HG03064 (cell line): ENCODE measurements around the gene TBC1D17.
A peak's percentile ranks its signal among the peaks of the same experiment; 100 is the strongest.

ENCODE experiments used
- ATAC-seq: cut with Tn5 transposase; IDR thresholded peaks from one replicate; pipeline ENCODE4 v1.9.1; 2021; ENCODE audit warnings: low read depth; ENCODE audit not compliant: unreplicated experiment

TBC1D17 gene

DNA sequence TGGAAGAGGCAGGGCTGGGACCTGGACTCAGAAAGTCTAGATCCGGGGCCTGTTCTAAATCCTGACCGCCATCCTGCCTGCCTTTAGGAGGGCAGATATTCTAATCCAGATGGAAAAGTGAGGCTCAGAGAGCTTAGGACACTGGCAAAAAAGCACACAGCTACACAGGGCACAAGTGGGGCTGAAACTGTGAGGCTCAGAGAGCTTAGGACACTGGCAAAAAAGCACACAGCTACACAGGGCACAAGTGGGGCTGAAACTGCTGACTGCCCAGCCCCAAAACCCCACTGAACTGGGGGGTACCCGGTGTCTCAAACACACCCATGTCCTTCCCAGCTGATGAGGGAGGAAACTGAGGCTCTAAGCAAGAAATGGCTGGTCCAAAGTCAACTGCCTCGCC is 2.3 kb upstream of the TBC1D17 start:
- ATAC-seq: no peak

DNA sequence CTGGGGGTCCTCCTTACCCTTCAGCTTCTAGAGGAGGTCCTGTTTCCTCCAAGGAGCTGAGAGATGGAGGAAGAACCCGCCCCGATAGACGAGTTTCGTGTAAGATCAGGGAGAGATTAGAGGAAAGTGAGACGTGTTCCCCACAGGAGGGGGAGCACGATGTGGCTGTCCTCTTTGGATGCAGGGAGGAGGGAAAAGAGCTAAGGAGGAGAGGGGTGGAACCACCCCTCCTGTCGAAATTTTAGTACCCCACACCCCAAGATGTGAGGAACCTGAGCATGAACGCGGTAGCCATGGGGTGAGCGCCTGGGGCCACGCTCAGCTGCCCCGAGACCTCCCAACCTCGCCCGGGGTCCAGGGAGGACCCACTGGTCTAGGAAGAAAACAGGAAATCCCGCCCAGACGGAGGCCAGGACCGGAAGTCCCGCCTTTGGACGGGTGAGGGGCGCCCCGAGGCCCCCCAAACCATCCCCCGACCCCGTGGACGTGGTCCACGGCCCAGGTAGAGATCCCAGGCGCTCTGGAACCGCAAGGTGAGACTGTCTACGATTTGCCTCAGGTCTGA is 1.6 kb upstream of the TBC1D17 start:
- ATAC-seq: no peak

DNA sequence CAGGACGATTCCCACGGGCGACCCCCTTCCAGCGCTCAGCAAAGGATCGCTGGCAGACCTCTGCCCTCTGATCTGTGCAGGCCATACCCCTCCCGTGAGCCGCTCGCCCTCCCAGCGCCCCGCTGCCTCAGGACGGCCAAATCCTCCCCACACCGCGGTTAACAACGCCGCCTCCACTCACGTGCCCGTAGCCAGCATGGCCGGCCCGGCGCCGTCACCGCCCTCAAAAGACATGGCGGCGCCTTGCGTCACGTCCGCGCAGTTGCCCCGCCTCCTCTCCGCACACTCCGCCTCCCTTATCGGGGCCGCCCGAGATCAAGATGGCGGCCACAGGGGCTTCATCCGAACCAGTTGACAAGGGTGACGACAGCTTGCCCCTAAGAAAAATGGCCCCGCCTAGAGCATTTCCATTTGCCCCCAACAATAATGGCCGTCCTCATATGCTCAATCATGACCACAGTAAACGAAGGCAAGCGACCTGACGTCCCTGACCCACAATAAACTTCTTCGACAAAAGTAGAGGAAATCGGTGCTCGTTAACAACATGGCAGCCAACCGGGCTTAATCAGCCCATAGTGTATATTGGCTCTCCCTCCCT is 981 bp upstream of the TBC1D17 start:
- peak; percentile 39 for ATAC-seq

DNA sequence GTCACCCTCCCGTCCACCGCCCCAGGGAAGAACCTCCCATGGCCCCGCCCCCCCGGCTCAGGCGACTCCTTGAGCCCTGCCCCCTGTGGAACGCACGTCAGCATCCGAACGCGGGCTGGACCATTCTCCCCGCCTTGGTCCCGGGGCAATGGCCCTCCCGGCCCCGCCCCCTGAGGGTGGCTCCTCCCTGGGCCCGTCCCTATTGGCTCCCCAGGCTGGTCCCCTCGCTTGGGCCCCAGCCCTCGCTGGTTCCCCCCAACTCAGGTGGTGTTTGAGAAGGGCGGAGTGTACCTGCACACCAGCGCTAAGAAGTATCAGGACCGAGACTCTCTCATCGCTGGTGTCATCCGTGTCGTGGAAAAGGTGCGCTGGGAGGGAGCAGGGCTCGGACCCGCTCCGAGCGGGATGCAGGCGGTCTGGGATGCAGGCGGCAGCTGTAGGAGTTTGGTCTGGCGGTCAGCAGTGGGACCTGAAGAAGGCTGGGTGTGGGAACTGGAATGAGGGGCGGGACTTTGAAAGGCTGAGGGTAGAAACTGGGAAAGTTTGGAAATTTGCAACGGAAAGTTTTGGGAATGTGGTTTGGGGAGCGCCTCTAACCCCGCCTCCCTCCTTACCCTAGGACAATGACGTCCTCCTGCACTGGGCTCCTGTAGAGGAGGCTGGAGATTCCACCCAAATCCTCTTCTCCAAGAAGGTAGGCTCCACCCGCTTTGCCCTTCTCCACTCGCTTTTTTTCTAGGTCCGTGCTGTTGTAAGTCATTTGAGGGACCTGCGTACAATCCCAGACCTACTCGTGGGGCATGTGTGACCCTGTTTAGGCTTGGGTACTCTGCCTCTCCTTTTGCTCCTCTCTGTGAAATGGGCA is 609 bp downstream of the TBC1D17 start:
- peak; percentile 46 for ATAC-seq

DNA sequence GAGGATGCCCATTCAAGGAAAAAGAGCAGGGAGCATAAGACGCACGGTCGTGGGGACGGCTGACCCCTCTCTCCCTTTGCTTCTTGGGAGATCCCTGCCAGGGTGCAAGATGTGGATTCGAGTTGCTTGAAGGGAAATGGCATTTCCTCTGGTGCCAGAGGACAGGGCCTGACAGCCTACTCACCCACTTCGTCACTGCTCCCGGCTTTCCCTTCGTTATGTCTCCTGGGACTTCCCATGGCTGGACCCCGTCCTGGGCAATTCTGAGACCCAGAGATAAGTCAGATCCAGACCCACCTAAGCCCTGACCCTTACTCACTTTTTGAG is 1.2 kb downstream of the TBC1D17 start:
- ATAC-seq: no peak

DNA sequence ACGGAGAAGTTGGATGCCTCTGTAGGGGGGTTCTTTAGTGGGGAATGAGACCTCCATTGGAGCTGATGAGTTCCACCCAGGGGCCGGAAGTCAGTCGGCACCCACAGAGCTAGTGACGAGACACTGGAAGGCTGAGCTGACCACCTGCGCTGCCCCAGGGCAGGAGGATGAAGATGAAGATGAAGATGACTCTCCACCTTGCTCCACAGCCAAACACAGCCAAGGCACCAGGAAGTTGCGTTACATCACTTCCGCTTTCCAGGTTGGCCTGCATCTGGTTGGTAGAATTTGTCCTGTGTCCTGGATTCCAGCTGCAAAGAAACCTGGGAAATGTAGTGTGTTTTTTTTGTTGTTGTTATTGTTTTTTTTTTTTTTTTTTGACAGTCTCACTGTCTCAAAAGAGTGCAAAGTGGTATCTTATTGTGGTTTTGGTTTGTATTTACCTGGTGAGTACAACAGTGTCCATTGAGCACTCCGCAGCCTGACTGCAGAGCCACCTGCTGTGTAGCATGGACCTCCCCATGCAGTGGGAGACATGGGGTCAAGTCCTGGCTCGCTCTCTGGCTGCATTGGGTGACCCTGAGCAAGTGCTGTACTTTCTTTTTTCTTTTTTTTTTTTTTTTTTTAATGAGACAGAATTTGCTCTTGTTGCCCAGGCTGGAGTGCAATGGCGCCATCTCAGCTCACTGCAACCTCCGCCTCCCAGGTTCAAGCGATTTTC is 1.9 kb downstream of the TBC1D17 start:
- ATAC-seq: no peak

DNA sequence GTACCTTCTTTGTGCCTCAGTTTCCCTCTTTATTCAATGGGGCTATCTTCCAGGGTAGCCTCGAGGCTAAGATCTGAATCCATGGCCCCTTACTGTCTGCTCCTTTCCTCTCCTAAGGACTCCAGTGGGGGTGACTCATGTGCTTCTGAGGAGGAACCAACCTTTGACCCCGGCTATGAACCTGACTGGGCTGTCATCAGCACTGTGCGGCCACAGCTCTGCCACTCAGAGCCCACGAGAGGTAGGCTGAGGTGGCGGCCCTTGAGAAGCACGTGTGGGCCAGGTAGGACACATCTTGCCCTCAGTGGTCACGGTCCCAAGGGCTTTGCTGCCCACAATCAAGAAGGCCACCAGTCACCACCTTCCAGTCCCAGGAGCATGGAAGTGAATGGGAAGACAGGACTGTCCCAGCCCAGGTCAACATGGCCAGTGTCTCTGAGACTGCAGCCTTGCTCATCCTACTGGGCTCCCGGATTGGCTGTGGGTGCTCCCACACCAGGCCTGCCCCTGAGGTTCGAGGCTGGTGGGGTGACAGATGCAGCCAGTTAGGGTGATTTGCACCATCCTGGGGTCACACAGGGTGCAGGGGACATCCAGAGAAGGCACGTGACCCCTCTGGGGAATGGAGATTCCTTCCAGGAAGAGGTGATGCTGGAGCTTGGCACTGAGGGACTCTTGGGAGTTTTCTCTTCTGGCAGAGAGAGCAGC is 2.8 kb downstream of the TBC1D17 start:
- no peak for ATAC-seq

DNA sequence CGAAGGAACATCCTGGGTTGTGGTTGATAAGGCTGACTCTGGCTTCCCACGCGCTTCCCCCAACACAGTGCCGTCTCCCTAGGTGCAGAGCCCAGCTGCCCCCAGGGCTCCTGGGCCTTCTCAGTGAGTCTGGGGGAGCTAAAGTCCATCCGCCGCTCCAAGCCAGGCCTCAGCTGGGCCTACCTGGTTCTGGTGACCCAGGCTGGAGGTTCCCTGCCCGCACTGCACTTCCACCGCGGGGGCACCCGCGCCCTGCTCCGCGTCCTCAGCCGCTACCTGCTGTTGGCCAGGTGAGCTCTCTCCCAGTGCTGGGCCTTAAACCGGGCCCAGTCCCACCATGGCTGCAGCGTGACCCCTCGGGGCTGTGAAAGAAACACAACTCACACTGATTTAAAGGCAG is 3.7 kb downstream of the TBC1D17 start:
- no peak for ATAC-seq

DNA sequence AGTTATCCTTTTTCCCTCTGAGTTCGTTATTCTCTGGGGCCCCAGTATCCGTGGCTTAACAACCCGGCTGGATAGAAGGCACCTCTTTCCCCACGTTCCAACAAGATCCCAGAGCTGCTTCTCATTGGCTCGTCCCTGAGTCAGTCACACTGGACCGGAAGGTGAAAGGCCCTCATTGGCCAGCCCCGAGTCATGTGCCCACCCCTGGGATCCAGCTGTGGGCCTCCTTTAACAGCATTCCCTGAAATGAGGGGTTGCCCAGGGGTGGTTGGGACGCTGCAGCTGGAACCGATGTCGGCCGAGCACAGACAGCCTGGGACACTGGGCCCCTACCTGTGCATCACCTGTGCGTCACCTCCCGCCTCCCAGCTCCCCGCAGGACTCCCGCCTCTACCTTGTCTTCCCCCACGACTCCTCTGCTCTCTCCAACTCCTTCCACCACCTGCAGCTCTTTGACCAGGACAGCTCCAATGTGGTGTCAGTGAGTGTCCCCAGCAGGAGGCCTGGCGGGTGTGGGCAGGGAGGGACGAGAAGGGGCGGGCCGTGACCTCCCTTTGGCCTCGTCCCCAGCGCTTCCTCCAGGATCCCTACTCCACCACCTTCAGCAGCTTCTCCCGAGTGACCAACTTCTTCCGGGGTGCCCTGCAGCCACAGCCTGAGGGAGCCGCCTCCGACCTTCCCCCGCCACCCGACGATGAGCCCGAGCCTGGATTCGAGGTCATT is 4.3 kb downstream of the TBC1D17 start:
- ATAC-seq: no peak

DNA sequence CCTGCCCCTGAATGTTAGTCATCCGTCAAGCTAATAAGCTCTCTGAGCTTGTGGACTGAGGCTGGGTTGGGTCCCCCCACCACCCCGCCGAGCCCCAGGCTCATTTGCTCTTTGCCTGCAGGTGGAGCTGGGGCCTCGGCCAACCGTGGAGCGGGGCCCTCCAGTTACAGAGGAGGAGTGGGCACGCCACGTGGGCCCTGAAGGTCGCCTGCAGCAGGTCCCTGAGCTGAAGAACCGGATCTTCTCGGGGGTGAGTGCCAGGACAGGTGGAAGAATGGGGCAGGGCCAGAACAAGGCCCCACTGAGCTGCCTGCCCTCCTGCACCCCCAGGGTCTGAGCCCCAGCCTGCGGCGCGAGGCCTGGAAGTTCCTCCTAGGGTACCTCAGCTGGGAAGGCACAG is 5.1 kb downstream of the TBC1D17 start:
- ATAC-seq: no peak

DNA sequence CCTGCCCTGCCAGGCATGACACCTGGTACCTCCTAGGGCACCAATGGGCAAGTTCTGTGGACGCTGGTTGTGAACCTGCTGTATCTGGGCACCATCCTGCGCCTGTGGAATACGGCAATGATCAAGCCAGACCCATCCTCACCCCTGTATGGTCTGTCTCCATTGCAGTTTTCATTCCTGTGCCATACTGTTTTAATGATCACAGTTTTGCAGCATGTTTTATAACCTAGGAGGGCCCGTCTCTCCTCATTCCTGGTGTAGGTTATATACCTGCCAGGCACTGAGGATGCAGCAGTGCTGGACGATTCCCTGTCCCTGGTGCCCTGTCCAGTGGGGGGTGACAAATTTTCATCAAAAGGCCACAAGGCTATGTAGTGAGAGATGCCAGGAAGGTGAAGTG is 5.6 kb downstream of the TBC1D17 start:
- ATAC-seq: no peak

DNA sequence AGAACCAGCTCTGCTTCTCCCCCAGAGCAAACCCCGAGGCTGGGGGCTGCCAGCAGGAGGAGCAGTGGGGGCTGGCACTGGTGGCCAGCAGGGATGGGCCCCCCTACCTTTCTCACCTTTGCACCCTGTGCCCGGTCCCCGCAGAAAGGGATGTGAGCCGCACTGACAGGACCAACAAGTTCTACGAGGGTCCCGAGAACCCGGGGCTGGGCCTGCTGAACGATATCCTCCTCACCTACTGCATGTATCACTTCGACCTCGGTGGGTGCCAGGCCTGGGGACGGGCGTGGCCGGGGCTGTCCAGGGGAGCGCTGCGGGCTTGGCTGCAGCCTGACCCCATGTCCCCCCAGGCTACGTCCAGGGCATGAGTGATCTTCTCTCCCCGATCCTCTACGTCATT is 6.6 kb downstream of the TBC1D17 start:
- no peak for ATAC-seq

DNA sequence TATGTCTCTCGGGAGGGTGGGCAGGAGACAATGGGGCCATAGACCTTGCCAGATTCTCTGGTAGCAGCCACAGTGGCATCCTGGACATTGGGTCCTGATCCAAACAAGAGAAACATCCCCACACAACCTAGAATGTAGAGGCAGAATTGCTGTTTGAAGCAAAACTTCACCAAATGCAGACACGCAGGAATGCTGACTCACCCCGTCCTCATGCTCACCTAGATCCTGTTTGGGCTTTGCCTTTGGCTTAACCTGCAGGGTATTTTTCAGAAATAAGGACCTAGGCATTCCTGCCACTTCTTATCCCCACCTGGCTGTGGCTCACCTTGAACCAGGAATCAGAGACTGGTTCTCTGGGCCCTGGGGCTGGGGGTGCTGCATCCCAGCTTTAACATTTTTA is 7.3 kb downstream of the TBC1D17 start:
- no peak for ATAC-seq

DNA sequence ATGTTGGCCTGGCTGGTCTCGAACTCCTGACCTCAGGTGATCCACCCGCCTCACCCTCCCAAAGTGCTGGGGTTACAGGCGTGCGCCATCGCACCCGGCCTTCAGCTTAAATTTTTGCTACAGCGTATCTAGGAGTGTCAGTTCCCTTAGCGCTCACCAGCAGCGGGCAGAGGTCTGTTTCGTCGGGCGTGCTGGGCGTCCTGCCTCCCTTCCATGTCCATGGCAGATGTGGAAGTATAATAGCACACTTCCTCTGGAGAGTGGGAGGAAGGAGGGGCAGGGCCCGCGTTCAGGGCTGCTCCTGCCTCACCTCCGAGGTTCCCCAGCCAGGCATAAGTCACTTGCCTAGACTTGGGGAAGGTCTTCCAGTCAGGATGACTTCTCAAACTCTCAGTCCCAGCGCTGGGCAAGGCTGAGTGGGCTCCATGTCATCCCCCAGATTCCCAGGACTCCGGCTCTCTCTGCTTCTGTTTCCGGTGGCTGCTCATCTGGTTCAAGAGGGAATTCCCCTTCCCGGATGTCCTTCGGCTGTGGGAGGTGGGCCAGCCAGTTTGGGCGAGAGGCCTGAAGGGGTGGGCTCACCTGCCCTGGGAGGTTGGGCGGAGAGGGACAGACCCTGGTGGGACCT is 9.6 kb downstream of the TBC1D17 start:
- no peak for ATAC-seq

DNA sequence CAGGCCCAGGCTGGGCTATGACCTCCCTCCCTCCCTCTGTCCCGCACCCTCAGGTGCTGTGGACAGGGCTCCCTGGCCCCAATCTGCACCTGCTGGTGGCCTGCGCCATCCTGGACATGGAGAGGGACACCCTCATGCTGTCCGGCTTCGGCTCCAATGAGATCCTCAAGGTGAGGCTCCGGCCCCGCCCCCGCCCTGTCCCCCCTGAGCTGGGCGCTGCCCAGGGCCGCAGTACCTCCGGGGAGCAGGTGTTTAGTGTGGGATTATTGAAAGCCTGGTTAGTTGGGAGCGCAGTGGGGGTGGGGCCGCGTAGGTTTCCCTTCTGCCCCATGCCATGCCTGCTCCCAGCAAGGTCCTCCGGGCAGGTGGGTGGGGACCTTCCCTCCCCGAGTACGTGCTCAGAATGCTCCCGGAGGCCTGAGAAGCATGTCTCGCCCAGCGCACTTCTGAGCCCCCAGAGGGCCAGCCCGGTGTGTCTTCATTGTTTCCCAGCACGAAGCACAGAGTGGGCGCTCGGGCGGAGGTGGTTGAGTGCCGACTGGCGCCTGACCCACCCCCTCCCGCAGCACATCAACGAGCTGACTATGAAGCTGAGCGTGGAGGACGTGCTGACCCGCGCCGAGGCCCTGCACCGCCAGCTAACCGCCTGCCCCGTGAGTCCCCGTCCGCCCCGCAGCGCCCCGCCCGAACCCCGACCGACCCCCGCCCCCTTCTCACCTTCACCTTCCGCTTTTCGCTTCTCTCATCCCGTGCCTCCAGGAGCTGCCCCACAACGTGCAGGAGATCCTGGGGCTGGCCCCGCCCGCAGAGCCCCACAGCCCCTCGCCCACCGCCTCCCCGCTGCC is 10.4 kb downstream of the TBC1D17 start:
- ATAC-seq: no peak

DNA sequence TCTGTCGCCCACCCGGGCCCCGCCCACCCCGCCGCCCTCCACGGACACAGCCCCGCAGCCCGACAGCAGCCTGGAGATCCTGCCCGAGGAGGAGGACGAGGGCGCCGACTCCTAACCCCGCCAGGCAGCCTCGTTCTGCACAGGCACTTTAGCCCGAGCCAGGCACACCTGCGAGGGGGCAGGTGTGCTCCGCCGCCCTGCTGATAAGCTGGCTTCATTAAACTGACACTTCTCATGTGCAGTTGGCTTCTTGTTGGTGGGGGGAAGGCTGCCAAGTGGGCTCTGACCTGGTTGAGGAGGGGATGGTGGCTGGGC is 11.0 kb downstream of the TBC1D17 start:
- ATAC-seq: no peak

DNA sequence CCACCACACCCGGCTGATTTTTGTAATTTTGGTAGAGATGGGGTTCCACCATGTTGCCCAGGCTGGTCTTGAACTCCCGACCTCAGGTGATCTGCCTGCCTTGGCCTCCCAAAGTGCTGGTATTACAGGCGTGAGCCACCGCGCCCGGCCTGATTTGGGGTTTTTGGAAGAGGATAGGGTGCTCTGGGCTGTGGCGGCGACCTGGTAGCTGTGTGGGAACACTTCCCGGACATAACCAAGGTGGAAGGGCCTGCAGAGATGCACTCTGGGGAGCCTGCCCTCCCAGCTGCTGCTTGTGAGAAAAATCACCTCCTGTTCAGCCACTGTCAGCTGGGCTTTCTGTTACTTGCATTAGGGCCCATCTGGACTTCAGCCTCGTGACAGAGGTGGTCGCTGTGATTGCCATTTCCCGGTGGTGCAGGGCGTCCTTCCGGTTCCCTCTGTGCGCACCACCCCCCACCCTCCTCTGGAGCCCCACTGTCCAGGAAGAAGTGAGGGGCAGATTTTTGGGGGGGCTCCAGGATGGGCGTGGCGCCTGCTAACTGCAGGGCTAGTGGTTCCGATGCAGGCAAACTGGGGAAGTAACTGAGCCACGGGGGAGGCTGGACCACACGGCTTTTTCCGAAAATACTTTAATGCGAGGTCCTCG is 11.7 kb downstream of the TBC1D17 start:
- no peak for ATAC-seq

DNA sequence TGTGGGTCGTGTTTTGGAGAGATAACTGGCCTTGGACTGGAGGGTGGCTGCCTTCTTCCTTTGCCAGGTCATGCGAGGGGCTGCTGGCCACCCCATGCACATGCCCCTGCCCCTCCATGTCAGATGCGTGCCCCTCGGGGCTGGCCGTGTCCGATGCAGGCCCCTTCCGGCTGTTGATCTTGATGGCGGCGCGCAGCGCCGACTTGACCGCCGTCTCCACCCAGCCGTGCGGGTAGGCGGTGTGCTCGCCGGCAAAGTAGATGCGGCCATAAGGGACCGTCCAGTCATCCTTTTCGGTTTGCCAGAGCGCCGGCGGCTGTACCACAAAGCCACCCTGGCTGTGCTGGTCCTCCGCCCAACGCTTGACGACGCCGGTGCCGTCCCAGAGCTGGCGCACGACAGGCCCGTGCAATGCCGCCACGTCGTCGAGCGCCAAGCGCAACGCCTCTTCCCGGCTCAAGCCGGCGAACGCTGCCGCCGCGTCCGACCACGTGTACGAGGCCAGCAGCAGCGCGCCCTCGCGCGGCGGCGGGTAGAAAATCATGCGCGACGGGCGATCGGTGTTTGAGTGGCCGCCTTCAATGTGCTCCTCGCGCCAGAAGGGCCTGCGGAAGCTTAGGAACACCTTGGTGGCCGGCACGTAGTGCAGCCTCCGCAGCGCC is 12.3 kb downstream of the TBC1D17 start:
- ATAC-seq: no peak
